Upper lobe of left lung (tissue), 6 donors: ENCODE results near the gene SPRY2. TPM values are rescaled to one million over a fixed set of nuclear protein-coding genes. Genes with fewer than 3 reads are reported as not detected.

Source experiments
- ATAC-seq, 2 donors: fragments of 200-7000 bp; cut with Tn5 transposase; one replicate each; pipeline ENCODE4 v1.9.1; 2022; ENCODE audit warnings: mild to moderate bottlenecking in 2 of 2, moderate library complexity in 2 of 2; ENCODE audit not compliant: low FRiP score in 2 of 2
- DNase-seq, 2 donors: peaks; one replicate each; pipeline ENCODE4 v3.0.0-alpha.2; 2019 to 2020
- H3K27ac ChIP-seq, 4 donors: fragments of 200-600 bp; sonication (generic); one replicate each; pipeline ENCODE4 v1.5.1; 2016 to 2019
- H3K27me3 ChIP-seq, 4 donors: fragments of 200-600 bp; sonication (generic); one replicate each; pipeline ENCODE4 v1.5.1; 2017 to 2019
- H3K36me3 ChIP-seq, 4 donors: fragments of 200-600 bp; sonication (generic); one replicate each; pipeline ENCODE4 v1.5.1; 2016 to 2019
- H3K4me1 ChIP-seq, 4 donors: fragments of 200-600 bp; sonication (generic); one replicate each; pipeline ENCODE4 v1.5.1; 2018 to 2019
- H3K4me3 ChIP-seq, 4 donors: fragments of 200-600 bp; sonication (generic); one replicate each; pipeline ENCODE4 v1.5.1; 2017 to 2019; ENCODE audit warnings: mild to moderate bottlenecking in 2 of 4, moderate library complexity in 1 of 4
- H3K9me3 ChIP-seq, 4 donors: fragments of 200-600 bp; sonication (generic); one replicate each; pipeline ENCODE4 v1.5.1; 2018 to 2019
- EP300 ChIP-seq, 4 donors: sonication (generic); formaldehyde crosslinking; IDR thresholded peaks; one replicate each; pipeline ENCODE4 v1.5.1; 2017; ENCODE audit warnings: antibody characterized with exemption in 4 of 4, control low read depth in 2 of 4
- POLR2A ChIP-seq, 4 donors: fragments of 450-650 bp; IDR thresholded peaks; one replicate each; pipeline ENCODE4 v1.5.1; 2016 to 2017; ENCODE audit warnings: antibody characterized with exemption in 4 of 4, mild to moderate bottlenecking in 2 of 4
- POLR2AphosphoS5 ChIP-seq, 2 donors: sonication (generic); formaldehyde crosslinking; IDR thresholded peaks; one replicate each; pipeline ENCODE4 v1.5.1; 2017; ENCODE audit warnings: antibody characterized with exemption in 2 of 2
- WGBS, 2 donors: methylation state at CpG; one replicate each; pipeline ENCODE4 v1.1.5; 2017 to 2018; 5-methylcytosine and 5-hydroxymethylcytosine counted together
- total RNA-seq, 6 donors: library from RNA; depleted of rRNA in 4 of 6; stranded (reverse); fragments of >200 nt in 4 of 6; gene quantifications; one replicate each; pipeline versions ENCODE4 v1.1.0 to v1.2.1, GENCODE V29; 2016 to 2021
- TF ChIP-seq, protein P1 (sequence below), 6 experiments: fragments of 450-650 bp in 4 of 6; fragments of 200-600 bp in 2 of 6; sonication (generic) in 2 of 6; IDR thresholded peaks; one replicate each; pipeline ENCODE4 v1.5.1; 2016 to 2019; ENCODE audit warnings: antibody characterized with exemption in 6 of 6
- donor health status: DM: no; HTN: no; CAD: no; lungs with moderate emphysema.
- donor health status: DM: no; HTN: yes; CAD: no; lungs with severe emphysema.

Gene SPRY2
- total RNA-seq, 6 donors from 2014 or later: 19.3 to 76.3 (median 50.9) TPM

DNA sequence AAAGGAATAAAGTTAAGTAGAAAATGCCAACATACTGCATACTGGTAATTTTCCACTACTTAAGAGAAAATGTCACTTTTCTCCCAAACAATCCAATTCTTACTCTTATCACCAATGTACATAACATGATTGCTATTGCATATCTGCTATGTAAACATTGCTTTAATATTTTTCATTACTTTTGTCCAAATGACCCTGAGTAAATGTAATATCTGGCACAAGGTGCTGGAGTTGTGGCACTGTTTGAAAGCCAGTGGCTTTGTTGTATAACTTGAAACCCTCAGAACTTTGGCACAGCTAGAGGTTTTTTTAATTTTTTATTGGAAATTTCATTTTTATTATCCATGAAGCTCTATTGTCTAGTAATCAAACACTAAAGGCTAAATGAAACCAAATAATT is 45.7 kb upstream of the SPRY2 start:
- no peak overlapping the region for H3K27ac ChIP-seq
- TF ChIP-seq, protein P1, sequence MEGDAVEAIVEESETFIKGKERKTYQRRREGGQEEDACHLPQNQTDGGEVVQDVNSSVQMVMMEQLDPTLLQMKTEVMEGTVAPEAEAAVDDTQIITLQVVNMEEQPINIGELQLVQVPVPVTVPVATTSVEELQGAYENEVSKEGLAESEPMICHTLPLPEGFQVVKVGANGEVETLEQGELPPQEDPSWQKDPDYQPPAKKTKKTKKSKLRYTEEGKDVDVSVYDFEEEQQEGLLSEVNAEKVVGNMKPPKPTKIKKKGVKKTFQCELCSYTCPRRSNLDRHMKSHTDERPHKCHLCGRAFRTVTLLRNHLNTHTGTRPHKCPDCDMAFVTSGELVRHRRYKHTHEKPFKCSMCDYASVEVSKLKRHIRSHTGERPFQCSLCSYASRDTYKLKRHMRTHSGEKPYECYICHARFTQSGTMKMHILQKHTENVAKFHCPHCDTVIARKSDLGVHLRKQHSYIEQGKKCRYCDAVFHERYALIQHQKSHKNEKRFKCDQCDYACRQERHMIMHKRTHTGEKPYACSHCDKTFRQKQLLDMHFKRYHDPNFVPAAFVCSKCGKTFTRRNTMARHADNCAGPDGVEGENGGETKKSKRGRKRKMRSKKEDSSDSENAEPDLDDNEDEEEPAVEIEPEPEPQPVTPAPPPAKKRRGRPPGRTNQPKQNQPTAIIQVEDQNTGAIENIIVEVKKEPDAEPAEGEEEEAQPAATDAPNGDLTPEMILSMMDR (IDR thresholded peaks at IDR 0.05): no peak
- TF ChIP-seq EP300 (IDR thresholded peaks at IDR 0.05): no peak
- TF ChIP-seq POLR2A (IDR thresholded peaks at IDR 0.05): no peak
- no peak for TF ChIP-seq POLR2AphosphoS5 (IDR thresholded peaks at IDR 0.05)
- H3K36me3 ChIP-seq: no peaks in the 10 kb centered on the region
- H3K27me3 ChIP-seq: no peaks in the 10 kb centered on the region
- DNase-seq: no peak
- ATAC-seq: no peak
- no peak overlapping the region for H3K4me3 ChIP-seq
- H3K9me3 ChIP-seq: no peaks in the 10 kb centered on the region
- H3K4me1 ChIP-seq: peaks cover 0 to 14% (median 7%) of the 10 kb centered on the region in 4 donors

DNA sequence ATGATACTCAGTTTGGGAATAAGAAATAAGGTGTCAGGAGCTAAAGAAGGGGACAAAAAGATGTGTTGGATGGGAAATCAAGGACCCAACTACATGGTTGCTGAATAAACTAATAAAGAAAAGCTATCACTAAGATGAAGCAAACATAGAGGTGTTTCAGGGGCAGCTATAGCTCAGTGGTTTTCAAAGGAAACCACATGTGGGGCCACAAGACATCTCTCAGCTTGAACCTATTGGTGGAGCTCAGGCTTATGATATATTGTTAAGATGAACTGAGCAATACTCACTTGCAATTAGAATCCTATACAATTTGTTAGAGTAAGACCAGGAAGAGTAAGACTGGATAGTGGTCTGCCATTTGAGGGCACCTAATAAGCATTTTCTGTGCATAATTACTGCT is 45.1 kb upstream of the SPRY2 start:
- no peak for DNase-seq
- TF ChIP-seq POLR2A (IDR thresholded peaks at IDR 0.05) (no peak), EP300 (IDR thresholded peaks at IDR 0.05) (no peak), POLR2AphosphoS5 (IDR thresholded peaks at IDR 0.05) (no peak)
- TF ChIP-seq, protein P1 (IDR thresholded peaks at IDR 0.05): no peak
- Histone ChIP-seq H3K27me3 (no peaks in the 10 kb centered on the region), H3K4me1 (peaks cover 0 to 14% (median 7%) of the 10 kb centered on the region in 4 donors), H3K27ac (no peak overlapping the region), H3K4me3 (no peak overlapping the region), H3K9me3 (no peaks in the 10 kb centered on the region), H3K36me3 (no peaks in the 10 kb centered on the region)
- ATAC-seq: no peak

DNA sequence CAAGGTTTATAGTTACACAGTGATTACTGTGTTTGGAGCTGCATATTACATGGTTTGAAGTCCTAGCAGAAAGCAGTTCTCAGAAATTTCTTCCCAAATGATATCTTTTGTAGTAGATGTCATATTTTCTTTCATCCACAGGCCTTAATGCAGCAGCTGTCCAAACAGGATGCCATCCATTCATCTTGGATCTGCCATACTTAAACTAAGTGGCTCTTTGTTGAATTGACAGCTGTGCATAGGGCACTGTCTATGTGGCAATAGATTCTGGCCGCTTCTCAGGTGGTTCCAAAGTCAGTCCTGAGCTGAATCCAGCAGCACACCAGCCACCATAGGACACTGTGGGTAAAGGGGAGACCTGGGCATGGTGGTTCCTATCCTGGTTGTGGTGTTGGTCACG is 41.6 kb upstream of the SPRY2 start:
- Histone ChIP-seq H3K36me3 (no peaks in the 10 kb centered on the region), H3K4me1 (no peaks in the 10 kb centered on the region), H3K27ac (no peak overlapping the region), H3K4me3 (no peak overlapping the region), H3K27me3 (no peaks in the 10 kb centered on the region), H3K9me3 (no peaks in the 10 kb centered on the region)
- no peak for DNase-seq
- WGBS, 2 donors: 90 to 92% methylated on average over 2 of the region's 2 CpGs
- no peak for ATAC-seq
- TF ChIP-seq EP300 (IDR thresholded peaks at IDR 0.05) (no peak), POLR2AphosphoS5 (IDR thresholded peaks at IDR 0.05) (no peak), POLR2A (IDR thresholded peaks at IDR 0.05) (no peak)
- TF ChIP-seq, protein P1 (IDR thresholded peaks at IDR 0.05): no peak

DNA sequence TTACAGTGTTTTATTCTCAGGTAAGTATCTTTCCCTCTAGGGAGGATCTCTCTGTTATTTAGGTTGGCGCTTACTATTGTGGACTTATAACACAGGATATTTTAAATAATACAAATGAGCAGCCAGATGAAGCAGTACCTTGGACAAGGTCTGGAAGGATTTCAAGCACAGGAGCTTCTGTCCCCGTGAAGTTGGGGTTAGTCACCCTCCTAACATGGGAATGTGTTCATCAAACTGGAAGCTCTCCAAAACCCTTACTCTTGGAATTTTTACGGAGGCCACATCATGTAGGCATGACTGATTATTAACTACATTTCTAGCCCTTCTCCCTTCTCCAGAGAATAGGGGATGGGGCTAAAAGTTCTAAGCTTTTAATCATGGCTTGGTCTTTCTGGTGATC is 38.3 kb upstream of the SPRY2 start:
- DNase-seq (no peak), ATAC-seq (no peak)
- no peak for TF ChIP-seq POLR2AphosphoS5 (IDR thresholded peaks at IDR 0.05)
- TF ChIP-seq, protein P1 (IDR thresholded peaks at IDR 0.05): no peak
- TF ChIP-seq EP300 (IDR thresholded peaks at IDR 0.05): no peak
- no peak for TF ChIP-seq POLR2A (IDR thresholded peaks at IDR 0.05)
- Histone ChIP-seq H3K4me3 (no peak overlapping the region), H3K36me3 (no peaks in the 10 kb centered on the region), H3K4me1 (no peaks in the 10 kb centered on the region), H3K27me3 (no peaks in the 10 kb centered on the region), H3K9me3 (no peaks in the 10 kb centered on the region), H3K27ac (no peak overlapping the region)
- 69 to 81% methylated on average over 3 of the region's 3 CpGs for WGBS, 2 donors

DNA sequence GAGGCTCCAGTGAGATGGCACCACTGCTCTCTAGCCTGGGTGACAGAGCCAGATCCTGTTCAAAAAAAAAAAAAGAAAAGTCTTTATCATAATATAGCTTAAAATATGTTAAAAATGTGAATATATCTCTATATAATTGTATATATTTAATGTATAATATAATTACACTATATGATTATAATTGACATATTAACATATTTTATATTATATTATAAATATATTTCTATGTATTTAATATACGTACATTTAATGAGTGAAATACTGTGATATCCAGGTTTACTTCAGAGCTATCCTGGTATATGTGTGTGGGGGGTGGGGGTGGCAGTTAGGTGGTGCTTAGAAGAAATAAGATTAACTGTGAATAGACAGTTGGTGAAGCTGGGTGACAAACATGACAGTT is 35.6 kb upstream of the SPRY2 start:
- no peak overlapping the region for H3K27ac ChIP-seq
- ATAC-seq: no peak
- DNase-seq: no peak
- 93 to 95% methylated on average over 1 of the region's 1 CpG for WGBS, 2 donors
- no peaks in the 10 kb centered on the region for H3K9me3 ChIP-seq
- no peaks in the 10 kb centered on the region for H3K4me1 ChIP-seq
- TF ChIP-seq POLR2AphosphoS5 (IDR thresholded peaks at IDR 0.05) (no peak), EP300 (IDR thresholded peaks at IDR 0.05) (no peak), POLR2A (IDR thresholded peaks at IDR 0.05) (no peak)
- TF ChIP-seq, protein P1 (IDR thresholded peaks at IDR 0.05): no peak
- no peaks in the 10 kb centered on the region for H3K27me3 ChIP-seq
- H3K36me3 ChIP-seq: no peaks in the 10 kb centered on the region
- H3K4me3 ChIP-seq: no peak overlapping the region
